Fibroblast of pulmonary artery (primary cell): ENCODE results near the gene TRIM27.
"Not testable (repeated sequence)": the region's sequence is repeated elsewhere in the genome, so short reads cannot be mapped to it uniquely, and the experiment has no call there.

Experiments
- DNase-seq: peaks from one replicate; pipeline ENCODE4 v3.0.0-alpha.2; 2010; ENCODE audit warnings: low read depth
- H3K4me3 ChIP-seq: replicated peaks from 2 replicates; pipeline ENCODE4 v1.5.1; 2011; ENCODE audit warnings: low read depth, mild to moderate bottlenecking, control low read depth, low read length, moderate library complexity
- CTCF ChIP-seq: IDR thresholded peaks from 2 replicates; pipeline ENCODE4 v1.5.1; 2011; ENCODE audit warnings: mild to moderate bottlenecking, control low read depth, low read length, inconsistent platforms; ENCODE audit errors: missing control alignments

TRIM27 gene

GRCh38 chr6:28858963-28859362 is 64.8 kb downstream of the TRIM27 start:
- TF ChIP-seq CTCF = no peak
- DNase-seq = no peak

GRCh38 chr6:28856620-28857005 is 67.2 kb downstream of the TRIM27 start:
- DNase-seq = no peak
- no peak overlapping the region for H3K4me3 ChIP-seq
- TF ChIP-seq CTCF = no peak

More at GRCh38 chr6:28858963-28859362, 64.8 kb downstream of the TRIM27 start:
- no peak overlapping the region for H3K4me3 ChIP-seq

GRCh38 chr6:28854405-28854804 is 69.4 kb downstream of the TRIM27 start:
- not testable (repeated sequence) for H3K4me3 ChIP-seq

More at GRCh38 chr6:28854405-28854804, 69.4 kb downstream of the TRIM27 start:
- not testable (repeated sequence) for DNase-seq
